K562 (cell line): ENCODE data around the gene CYS1. TPM values are rescaled to one million over a fixed set of nuclear protein-coding genes. Genes with fewer than 3 reads are reported as not detected.
A peak's percentile ranks its signal among the peaks of the same experiment; 100 is the strongest.

ENCODE experiments used
- ATAC-seq: fragments of 200-7000 bp; cut with Tn5 transposase; 3 replicates; pipeline ENCODE4 v1.9.1; 2020; ENCODE audit warnings: moderate library complexity
- BruUV-seq: library from RNA; stranded (reverse); fragments of 400-500 nt; replicated peaks from 2 replicates; lab custom pipeline; 2021; lab: Mats Ljungman, UMichigan
- CTCF ChIA-PET: fragments of 300-600 bp; formaldehyde crosslinking; extraction: SDS; loops from one replicate; lab custom pipeline; 2021; ENCODE audit warnings: low intra/inter-chr PET ratio; lab: Yijun Ruan, JAX
- POLR2A ChIA-PET: fragments of 300-600, 350-650 bp; sonication (Branson Sonifier 250); formaldehyde crosslinking; extraction: SDS; loops from one replicate; lab custom pipeline; 2021; ENCODE audit warnings: antibody characterized with exemption, inconsistent platforms; lab: Yijun Ruan, JAX
- DNase-seq, 4 experiments: peaks; one replicate each; pipeline versions ENCODE4 v3.0.0 to v3.0.0-alpha.2; 2011 to 2018; ENCODE audit warnings: low spot score in 3 of 4, mixed read lengths in 3 of 4; ENCODE audit errors: extremely low read depth in 1 of 4
- FAIRE-seq: peaks from 2 replicates; lab custom pipeline; 2011; peaks lifted over from hg19 to GRCh38; lab: Jason Lieb, UNC
- H2AFZ ChIP-seq: 2 replicates; pipeline ENCODE4 v1.6.0; 2011; ENCODE audit warnings: low read depth, low read length, control low read depth, inconsistent platforms
- H3K27ac ChIP-seq: fragments of 200-600 bp; 3 replicates; pipeline ENCODE4 v1.8.0; 2011; ENCODE audit warnings: low read depth, mild to moderate bottlenecking, control low read depth, inconsistent platforms, low read length, moderate library complexity, mixed read lengths; ENCODE audit errors: extremely low read depth
- H3K27me3 ChIP-seq, 2 experiments: fragments of 300-600 bp in 1 of 2; 2 replicates in 1 of 2; 3 replicates in 1 of 2; pipeline versions ENCODE4 v1.6.0 to v1.8.0; 2011; ENCODE audit warnings: inconsistent platforms in 2 of 2, low read length in 2 of 2, mild to moderate bottlenecking in 1 of 2, mixed read lengths in 1 of 2, moderate library complexity in 1 of 2; ENCODE audit not compliant: control insufficient read depth in 2 of 2, insufficient read depth in 2 of 2
- H3K36me3 ChIP-seq: fragments of 300-600 bp; 3 replicates; pipeline ENCODE4 v1.8.0; 2011; ENCODE audit warnings: mild to moderate bottlenecking, low read length, inconsistent platforms; ENCODE audit not compliant: control insufficient read depth, insufficient read depth
- H3K4me1 ChIP-seq, 2 experiments: fragments of 200-600 bp in 1 of 2; replicated peaks in 1 of 2; 2 replicates in 1 of 2; 3 replicates in 1 of 2; pipeline versions ENCODE4 v1.5.1 to v1.8.0; 2011; ENCODE audit warnings: inconsistent platforms in 2 of 2, low read length in 2 of 2, mild to moderate bottlenecking in 1 of 2, mixed read lengths in 1 of 2, moderate library complexity in 1 of 2; ENCODE audit not compliant: control insufficient read depth in 2 of 2, insufficient read depth in 2 of 2
- H3K4me2 ChIP-seq: 2 replicates; pipeline ENCODE4 v1.6.1; 2011; ENCODE audit warnings: low read length, control low read depth, inconsistent platforms, mixed read lengths; ENCODE audit not compliant: insufficient read depth
- H3K4me3 ChIP-seq: fragments of 200-600 bp; sonication (generic), shearing (Covaris generic); 2 replicates; pipeline ENCODE4 v1.5.1; 2016; ENCODE audit warnings: control low read depth, inconsistent platforms
- H3K79me2 ChIP-seq: fragments of 200-600 bp; 3 replicates; pipeline ENCODE4 v1.8.0; 2011; ENCODE audit warnings: low read length, inconsistent platforms; ENCODE audit not compliant: control insufficient read depth, insufficient read depth
- H3K9ac ChIP-seq, 2 experiments: 2 replicates each; pipeline versions ENCODE4 v1.6.0 to v1.6.1; 2011; ENCODE audit warnings: low read depth in 2 of 2, low read length in 2 of 2, control low read depth in 1 of 2, inconsistent platforms in 1 of 2, mild to moderate bottlenecking in 1 of 2, mixed read lengths in 1 of 2; ENCODE audit not compliant: insufficient read depth in 1 of 2
- H3K9me1 ChIP-seq: one replicate; pipeline ENCODE4 v1.6.0; 2011; ENCODE audit warnings: inconsistent platforms, mild to moderate bottlenecking, low read length, moderate library complexity; ENCODE audit not compliant: control insufficient read depth, insufficient read depth
- H3K9me3 ChIP-seq: replicated peaks from 2 replicates; pipeline ENCODE4 v1.5.1; 2011; ENCODE audit warnings: low read depth, low read length, inconsistent platforms; ENCODE audit not compliant: control insufficient read depth, insufficient read depth
- H4K20me1 ChIP-seq: replicated peaks from 2 replicates; pipeline ENCODE4 v1.6.1; 2011; ENCODE audit warnings: low read length, inconsistent platforms, mixed read lengths; ENCODE audit not compliant: control insufficient read depth, insufficient read depth
- ADNP ChIP-seq: fragments of 200-800 bp; sonication (Bioruptor generic); IDR thresholded peaks from 2 replicates; pipeline ENCODE4 v1.6.1; 2016; ENCODE audit warnings: missing genetic modification characterization, missing compliant biosample characterization
- BCLAF1 ChIP-seq, 2 experiments: fragments of 450-650 bp in 1 of 2; IDR thresholded peaks; 2 replicates each; pipeline ENCODE4 v1.6.1; 2011 to 2017; ENCODE audit warnings: low read depth in 2 of 2, antibody characterized with exemption in 1 of 2, borderline replicate concordance in 1 of 2, low read length in 1 of 2, mild to moderate bottlenecking in 1 of 2, mixed read lengths in 1 of 2; ENCODE audit not compliant: control insufficient read depth in 1 of 2
- CBX3 ChIP-seq, 2 experiments: IDR thresholded peaks; 1 replicate in 1 of 2; 2 replicates in 1 of 2; pipeline ENCODE4 v1.6.1; 2012; ENCODE audit warnings: inconsistent platforms in 2 of 2, low read length in 2 of 2, borderline replicate concordance in 1 of 2, control low read depth in 1 of 2
- CHD4 ChIP-seq: fragments of 200-600 bp; sonication (generic); IDR thresholded peaks from 3 replicates; pipeline ENCODE4 v1.6.1; 2012; ENCODE audit warnings: low read depth, mild to moderate bottlenecking, mixed read lengths, low read length, inconsistent platforms; ENCODE audit not compliant: insufficient read depth, insufficient replicate concordance, poor library complexity, severe bottlenecking
- ELF2 ChIP-seq: fragments of 250-450 bp; sonication (Bioruptor Pico); IDR thresholded peaks from 2 replicates; pipeline ENCODE4 v1.5.0; 2021; ENCODE audit warnings: mild to moderate bottlenecking
- HDAC1 ChIP-seq, 2 experiments: fragments of 450-650 bp; IDR thresholded peaks; 2 replicates each; pipeline ENCODE4 v1.6.1; 2016 to 2017; ENCODE audit warnings: inconsistent platforms in 1 of 2, mild to moderate bottlenecking in 1 of 2, moderate library complexity in 1 of 2
- STAT5A ChIP-seq: IDR thresholded peaks from 2 replicates; pipeline ENCODE4 v1.6.1; 2012; ENCODE audit warnings: low read length, inconsistent platforms, borderline replicate concordance
- WHSC1 ChIP-seq: IDR thresholded peaks from one replicate; pipeline ENCODE4 v1.6.1; 2012; ENCODE audit warnings: low read length, control low read depth, inconsistent platforms
- ZNF395 ChIP-seq: fragments of 200-800 bp; sonication (Bioruptor generic); IDR thresholded peaks from 2 replicates; pipeline ENCODE4 v1.6.1; 2017; ENCODE audit warnings: missing genetic modification characterization, missing compliant biosample characterization
- ZNF764 ChIP-seq: fragments of 250-450 bp; sonication (Bioruptor Pico); IDR thresholded peaks from 2 replicates; pipeline ENCODE4 v1.4.0; 2020; ENCODE audit warnings: low read depth, mild to moderate bottlenecking, moderate library complexity
- WGBS: fragments of 100-300 bp; shearing (Covaris generic); methylation state at CpG from one replicate; pipeline ENCODE4 v1.1.6; 2016; ENCODE audit warnings: low coverage, mixed read lengths; ENCODE audit not compliant: insufficient coverage; ENCODE audit errors: missing lambda C conversion rate; 5-methylcytosine and 5-hydroxymethylcytosine counted together
- in situ Hi-C: fragments of 300-500 bp; cut with MboI; formaldehyde crosslinking; loops from 4 replicates; pipeline ENCODE4 v1.15.0; 2018; ENCODE audit warnings: inconsistent platforms, mixed read lengths
- intact Hi-C: fragments of 100-400 bp; cut with micrococcal nuclease; formaldehyde crosslinking; loops from 2 replicates; pipeline ENCODE4 v1.14.2; 2022
- polyA plus RNA-seq, 8 experiments: library from polyadenylated mRNA; depleted of rRNA in 4 of 8; stranded (reverse) in 5 of 8; unstranded in 3 of 8; fragments of >200 nt; fragmentation: Nextera tagmentation in 2 of 8; fragmentation: Illumina TruSeq in 1 of 8; extraction: Ambion mirVana in 2 of 8; extraction: Trizol in 1 of 8; gene quantifications; 2 replicates each; pipeline versions ENCODE4 v1.2.1 to v1.2.3, GENCODE V29; 2011 to 2014; ENCODE audit warnings: inconsistent platforms in 1 of 8, missing spikeins in 1 of 8
- total RNA-seq, 7 experiments: library from RNA; depleted of rRNA in 6 of 7; stranded (reverse); fragments of >200 nt in 6 of 7; fragmentation: Illumina TruSeq in 2 of 7; extraction: Trizol in 2 of 7; gene quantifications; 2 replicates each; pipeline versions ENCODE4 v1.2.1 to v1.2.3, GENCODE V29; 2011 to 2021; ENCODE audit warnings: low replicate concordance in 1 of 7

CYS1 gene
- total and polyA plus RNA-seq, 9 of the 15 experiments (the other 6 are each of a cell fraction or from before 2014, with no cell fraction given) = 0.11 to 0.13 TPM; not detected in 7

- Histone ChIP-seq H3K36me3 (peaks cover 4% of the 10 kb centered on the region; the same call in 2 of the 3 replicates), H3K27me3 (no peaks in the 10 kb centered on the region), H3K4me2 (no peak overlapping the region), H3K27ac (no peak overlapping the region; the same call in 2 of the 3 replicates), H3K4me3 (no peak overlapping the region), H3K9ac (peak overlapping the region in 1 of 2 experiments; percentile 80; a peak in 2 of 4 replicates), H2AFZ (no peak overlapping the region), H3K4me1 (peaks cover 21 to 63% of the 10 kb centered on the region in 2 experiments), H3K9me3 (no peaks in the 10 kb centered on the region), H3K79me2 (peaks cover 40% of the 10 kb centered on the region), H4K20me1 (no peaks in the 10 kb centered on the region), H3K9me1 (no peaks in the 10 kb centered on the region)
- FAIRE-seq (peak; percentile 44), ATAC-seq (no peak), DNase-seq (no peak)
- CTCF ChIA-PET = no interaction called here
- TF ChIP-seq CHD4 (no peak), ZNF764 (CRISPR knock-in tag) (no peak), STAT5A (no peak)
- no TSS peak for BruUV-seq
- in situ Hi-C loops = no loop called here
- 64% methylated on average over 5 of the region's 5 CpGs for WGBS
- POLR2A ChIA-PET = no interaction called here
- intact Hi-C loops = no loop called here
These were observed 44.6 kb downstream of the CYS1 start for GRCh38 chr2:10035633-10036032.

GRCh38 chr2:10035053-10035422 is 45.2 kb downstream of the CYS1 start:
- Histone ChIP-seq H3K36me3 (peaks cover 4% of the 10 kb centered on the region; the same call in 1 of the 3 replicates), H3K4me1 (peaks cover 23 to 64% of the 10 kb centered on the region in 2 experiments), H3K9me3 (no peaks in the 10 kb centered on the region), H4K20me1 (no peaks in the 10 kb centered on the region), H3K79me2 (peaks cover 46% of the 10 kb centered on the region), H3K9ac (peak overlapping the region in 1 of 2 experiments; percentile 65; a peak in 1 of 4 replicates), H3K4me2 (peak overlapping the region; percentile 78), H3K4me3 (peak overlapping the region; percentile 9; the same call in 1 of the 2 replicates), H3K27ac (peak overlapping the region; percentile 84), H2AFZ (peak overlapping the region; percentile 82), H3K27me3 (no peaks in the 10 kb centered on the region), H3K9me1 (no peaks in the 10 kb centered on the region)
- intact Hi-C loops (no loop called here), in situ Hi-C loops (no loop called here)
- no peak for DNase-seq
- no TSS peak for BruUV-seq
- ChIA-PET POLR2A (interaction anchor here (0.6 to 1.0 kb wide), 5 partner anchors 8 to 498 kb away, joined by 3 to 9 read pairs (median 4); partner anchors contain the start of gene KLF11), CTCF (no interaction called here)
- WGBS = 66% methylated on average over 3 of the region's 3 CpGs
- no peak for FAIRE-seq
- no peak for ATAC-seq
- TF ChIP-seq ADNP (tag) = peak; percentile 93
- 0 out of 4 replicates have a peak, but pooled peaks of 1 of the 2 experiments have one; percentile 31 for TF ChIP-seq HDAC1 (IDR thresholded peaks at IDR 0.05)
- TF ChIP-seq BCLAF1 (IDR thresholded peaks at IDR 0.05; ENCODE audit: borderline replicate concordance in 1 of 2, control insufficient read depth in 1 of 2, low read depth in 2 of 2, low read length in 1 of 2) = no peak
- TF ChIP-seq WHSC1 = no peak
- TF ChIP-seq CBX3 (IDR thresholded peaks at IDR 0.05; ENCODE audit: borderline replicate concordance in 1 of 2, low read length in 2 of 2) = peak in 1 of 2 experiments; percentile 67; a peak in 1 of 3 replicates
- no peak for TF ChIP-seq ELF2 (CRISPR knock-in tag)
- TF ChIP-seq CHD4 = peak; percentile 91
- 0 out of 2 replicates have a peak, but pooled peaks have one; percentile 25 for TF ChIP-seq ZNF395 (CRISPR knock-in tag)
